ENCODE results near the gene PPM1F.

PPM1F gene

DNA sequence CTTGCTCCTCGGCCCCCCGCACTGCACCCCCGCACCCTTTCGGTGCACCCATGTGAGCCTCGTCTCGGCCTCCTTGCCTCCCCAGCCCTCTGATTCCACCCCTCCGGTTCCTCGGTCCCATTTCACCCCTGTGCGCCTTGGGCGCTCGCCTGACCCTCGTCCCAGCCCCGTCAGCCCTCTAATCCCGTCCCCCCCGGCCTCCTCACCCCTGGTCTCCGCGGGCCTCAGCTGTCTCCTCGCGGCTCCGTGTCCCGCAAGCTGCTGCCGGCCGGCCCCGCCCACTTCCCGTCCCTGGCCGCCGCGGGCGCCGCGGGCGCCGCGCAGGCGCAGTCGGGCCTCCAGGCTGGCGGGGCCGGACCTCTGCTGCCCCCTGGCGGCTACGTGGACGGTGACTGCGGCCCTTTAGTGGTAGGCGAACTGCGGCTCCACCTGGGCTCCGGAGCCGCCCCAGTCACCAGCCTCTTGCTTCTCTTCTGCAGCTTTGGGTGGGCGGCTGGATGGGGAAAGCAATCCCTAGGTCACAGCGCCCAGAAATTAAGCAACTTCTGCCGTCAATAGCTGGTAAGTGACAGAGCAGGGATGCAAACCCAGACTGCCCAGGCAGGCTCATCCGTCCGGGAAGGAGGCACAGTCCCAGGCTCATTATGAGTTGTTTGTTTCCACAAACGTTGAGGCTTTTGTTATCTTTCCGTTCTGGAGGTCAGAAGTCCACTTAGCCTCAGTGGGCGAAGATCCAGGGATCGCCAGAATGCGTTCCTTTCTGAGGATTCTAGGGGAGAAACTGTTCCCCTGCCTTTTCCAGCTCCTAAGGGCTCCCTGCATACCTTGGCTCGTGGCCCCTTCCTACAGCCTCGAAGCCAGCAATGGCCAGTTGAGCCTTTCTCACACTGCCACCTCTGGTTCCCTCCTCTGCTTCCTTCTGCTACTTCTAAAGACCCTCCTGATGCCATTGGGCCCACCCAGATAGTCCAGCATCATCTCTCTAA is at the start of gene PPM1F:
Gene PPM1F (minus strand): TSS at position 263 of the 986 bp plus-strand sequence. CDS start 6,800 bp downstream, outside the sequence.
- peak; percentile 77 to 88 (median 86) for DNase-seq (ENCODE audit: low read depth in 3 of 3)

GRCh38 chr22:22001664-22002525 is 49.2 kb upstream of the PPM1F start:
- DNase-seq (ENCODE audit: low read depth in 3 of 3): no peak

DNA sequence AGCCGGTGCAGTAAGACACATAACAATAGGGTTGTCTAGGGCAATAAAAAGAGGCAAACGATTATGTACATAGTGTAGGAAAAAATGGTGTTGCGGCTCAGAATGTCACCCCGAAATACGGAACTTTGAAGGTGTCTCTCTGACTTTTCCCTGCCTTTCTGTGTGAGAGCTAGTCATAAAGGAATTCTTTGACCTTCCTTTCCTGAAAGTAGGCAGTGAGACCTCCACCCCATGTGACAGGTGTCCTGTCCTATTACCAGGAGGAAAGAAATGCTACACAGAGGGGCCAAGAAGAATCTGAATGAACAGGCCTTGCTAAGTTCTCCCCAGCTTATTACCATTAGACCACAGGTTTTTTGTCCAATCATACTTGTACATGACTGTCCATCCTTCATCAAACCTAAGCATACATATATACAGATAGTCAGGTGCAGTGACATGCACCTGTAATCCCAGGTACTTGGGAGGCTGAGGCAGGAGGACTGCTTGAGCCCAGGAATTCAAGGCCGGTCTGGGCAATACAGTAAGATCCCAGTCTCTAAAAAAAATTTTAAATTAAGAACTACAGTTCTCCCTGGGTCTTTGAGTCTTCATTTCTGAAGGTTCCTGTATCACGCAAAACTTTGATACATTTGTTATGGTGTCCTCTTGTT is 46.1 kb upstream of the PPM1F start:
- DNase-seq (ENCODE audit: low read depth in 3 of 3): no peak

- DNase-seq (ENCODE audit: low read depth in 3 of 3): no peak
Observed at GRCh38 chr22:21996175-21996720, 43.6 kb upstream of the PPM1F start.

DNA sequence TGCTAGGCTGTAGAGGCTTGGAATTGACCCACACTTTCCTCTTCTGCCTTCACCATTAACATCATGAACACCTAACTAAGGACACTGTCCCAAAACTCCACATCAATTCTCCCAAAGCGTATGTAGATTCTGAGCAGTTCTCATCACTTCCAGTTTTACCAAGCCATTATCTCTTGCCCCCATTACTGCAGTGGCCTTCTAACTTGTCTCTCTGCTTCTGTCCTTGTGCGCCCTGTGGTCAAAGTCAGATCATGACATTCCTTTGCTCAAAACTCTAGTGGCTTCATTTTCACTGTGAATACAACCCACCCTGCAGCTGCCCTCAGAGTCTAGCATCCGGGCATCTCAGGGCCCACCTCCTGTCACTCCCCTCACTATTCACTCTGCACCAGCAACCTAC is 43.0 kb upstream of the PPM1F start:
- no peak for DNase-seq (ENCODE audit: low read depth in 3 of 3)

- DNase-seq (ENCODE audit: low read depth in 3 of 3): no peak
Observed at GRCh38 chr22:21994881-21995444, 42.3 kb upstream of the PPM1F start.

DNA sequence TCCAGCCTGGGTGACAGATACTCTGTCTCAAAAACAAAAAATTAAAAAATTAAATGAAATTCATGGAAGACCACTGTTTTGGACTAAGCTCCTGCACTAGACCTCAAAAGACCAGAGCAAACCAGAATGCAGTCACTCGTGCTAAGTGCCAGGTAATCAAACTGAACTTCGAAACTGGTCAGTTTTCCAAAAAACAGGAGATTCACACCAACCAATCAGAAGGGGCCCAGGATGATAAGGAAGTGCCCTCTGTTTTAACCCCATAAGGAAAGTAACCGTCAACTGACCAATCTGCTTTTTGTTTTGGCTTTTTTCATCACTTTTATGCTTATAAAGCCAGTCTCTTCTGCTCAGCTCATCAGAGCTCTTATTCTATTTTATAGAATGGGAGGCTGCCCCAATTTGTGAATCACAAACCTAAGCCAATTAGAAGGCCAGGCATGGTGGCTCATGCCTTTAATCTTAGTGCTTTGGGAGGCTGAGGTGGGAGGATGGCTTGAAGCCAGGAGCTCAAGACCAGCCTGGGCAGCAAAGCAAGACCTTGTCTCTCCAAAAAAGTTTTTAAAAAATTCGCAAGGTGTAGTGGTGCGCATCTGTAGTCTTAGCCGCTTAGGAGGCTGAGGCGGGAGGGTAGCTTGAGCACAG is 40.1 kb upstream of the PPM1F start:
- DNase-seq (ENCODE audit: low read depth in 3 of 3): no peak

GRCh38 chr22:21991774-21992173 is 39.1 kb upstream of the PPM1F start:
- DNase-seq (ENCODE audit: low read depth in 3 of 3): no peak

DNA sequence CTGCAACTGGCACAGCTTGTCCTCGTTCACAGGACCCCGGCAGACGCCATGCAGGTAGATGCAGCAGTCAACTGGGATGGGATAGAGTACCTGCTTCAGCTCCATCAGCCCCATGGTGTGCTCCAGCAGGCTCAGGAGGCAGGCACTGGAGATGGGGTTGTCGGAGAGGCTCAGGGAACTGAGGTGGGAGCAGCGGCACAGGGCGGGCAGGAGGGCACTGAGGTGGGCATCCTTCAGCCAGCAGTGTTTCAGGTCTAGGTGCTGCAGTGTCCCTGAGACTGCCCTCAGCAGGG is 38.6 kb upstream of the PPM1F start:
- no peak for DNase-seq (ENCODE audit: low read depth in 3 of 3)

DNA sequence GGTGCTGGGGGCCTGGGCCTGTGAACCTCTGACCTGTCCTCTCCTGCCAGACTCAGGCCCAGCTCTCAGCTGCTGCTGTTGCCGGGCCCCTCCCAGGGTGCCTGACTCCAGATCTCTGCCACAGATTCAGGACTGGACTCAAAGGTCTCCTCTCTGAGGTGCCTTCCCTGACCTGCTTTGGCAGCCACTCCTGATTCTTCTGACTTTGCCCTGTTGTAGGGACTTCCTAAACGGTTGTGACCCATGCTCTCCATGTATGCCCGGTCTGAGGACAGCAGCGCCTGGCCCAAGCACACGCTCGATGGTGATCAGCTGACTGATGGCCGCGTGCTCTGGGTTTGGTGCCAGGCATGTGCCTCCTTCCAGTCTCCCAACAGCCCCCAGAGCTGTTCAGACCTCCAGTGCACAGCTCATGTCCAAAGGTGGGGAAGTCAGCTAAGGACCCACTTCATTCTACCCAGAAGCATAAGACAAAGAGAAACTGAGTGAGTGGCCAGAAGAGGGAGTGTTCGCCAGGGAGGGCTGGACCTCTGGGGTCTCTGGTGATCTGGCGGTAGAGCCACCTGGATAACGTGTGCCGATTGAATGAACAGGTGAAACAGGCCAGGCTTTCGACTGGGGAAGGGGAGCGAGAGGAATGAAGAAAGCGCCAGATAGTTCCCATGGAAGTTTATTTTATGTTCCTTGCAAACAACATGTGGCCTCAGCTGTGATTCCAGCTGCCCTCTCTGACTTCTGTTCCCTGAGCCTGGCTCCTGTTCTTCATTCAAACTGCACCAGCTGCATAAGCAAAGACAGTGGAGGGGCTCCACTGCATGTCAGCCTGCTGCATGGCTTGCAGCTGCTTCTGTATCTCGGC is 38.0 kb upstream of the PPM1F start:
- DNase-seq (ENCODE audit: low read depth in 3 of 3): no peak

GRCh38 chr22:21989049-21989448 is 36.4 kb upstream of the PPM1F start:
- DNase-seq (ENCODE audit: low read depth in 3 of 3): no peak

DNA sequence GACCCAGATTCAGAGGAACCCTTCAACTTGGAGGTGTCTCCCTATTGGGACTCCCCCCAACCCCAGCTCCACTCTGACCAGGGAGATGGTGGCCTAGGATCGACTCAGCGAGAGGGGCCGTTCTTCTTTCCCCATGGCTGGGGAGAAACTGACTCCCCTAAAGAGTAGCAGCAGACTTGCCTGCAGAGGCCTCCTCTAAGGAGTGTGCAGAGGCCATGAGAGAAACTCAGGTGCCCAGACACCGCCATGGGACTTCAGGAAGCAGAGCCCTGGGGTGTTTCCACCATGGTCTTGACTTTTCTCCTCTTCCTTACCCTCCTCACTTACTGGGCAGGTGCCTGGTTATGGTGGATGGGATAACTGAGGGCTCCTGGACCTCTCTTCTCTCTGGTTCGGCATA is 32.6 kb upstream of the PPM1F start:
- no peak for DNase-seq (ENCODE audit: low read depth in 3 of 3)

GRCh38 chr22:21984793-21985192 is 32.1 kb upstream of the PPM1F start:
- no peak for DNase-seq (ENCODE audit: low read depth in 3 of 3)

- DNase-seq (ENCODE audit: low read depth in 3 of 3): peak; percentile 75 to 85 (median 77)
Observed at GRCh38 chr22:21982338-21982965, 29.8 kb upstream of the PPM1F start, which contains the start of gene TOP3B. TOP3B (minus strand) TSS chr22:21982787; CDS start chr22:21975709, 7,078 bp downstream.

DNA sequence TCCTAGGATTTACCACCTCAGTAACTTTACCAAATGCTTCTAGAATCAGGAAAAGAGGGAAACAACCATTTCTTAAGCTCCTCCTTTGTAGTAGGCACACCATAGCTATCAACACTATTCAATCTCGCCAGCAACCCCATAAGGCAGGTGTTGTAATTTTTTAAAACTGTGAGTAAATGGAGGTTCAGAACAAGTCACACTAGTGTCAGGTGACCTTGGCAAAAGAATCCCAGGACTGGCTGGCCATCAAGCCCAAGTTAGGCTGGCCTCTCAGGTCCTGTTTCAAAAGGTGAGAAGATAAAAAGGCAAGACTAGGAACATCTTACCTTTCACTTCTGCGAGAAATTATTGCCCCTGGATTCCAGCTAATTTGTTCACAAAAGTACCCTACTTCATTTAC is 29.2 kb upstream of the PPM1F start:
- no peak for DNase-seq (ENCODE audit: low read depth in 3 of 3)

DNA sequence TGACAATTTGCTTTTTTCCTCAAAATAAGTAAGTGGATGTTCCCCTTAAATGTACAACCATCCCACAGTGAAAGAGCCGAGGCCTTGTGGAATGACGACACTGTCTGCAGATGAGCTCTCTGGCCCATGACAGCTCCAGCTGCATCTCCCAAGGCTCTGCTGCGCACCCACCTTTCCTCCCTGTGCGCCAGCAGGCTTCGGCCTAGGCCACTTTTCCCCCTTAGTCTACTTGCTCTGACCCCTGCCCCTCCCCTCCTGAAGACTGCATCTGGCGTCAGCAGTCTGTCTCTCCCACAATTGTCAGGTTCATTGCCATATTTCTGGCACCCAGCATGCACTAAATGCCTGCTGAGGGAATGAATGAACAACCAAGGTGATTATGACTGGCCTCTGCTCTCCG is 27.9 kb upstream of the PPM1F start:
- DNase-seq (ENCODE audit: low read depth in 3 of 3): no peak

DNA sequence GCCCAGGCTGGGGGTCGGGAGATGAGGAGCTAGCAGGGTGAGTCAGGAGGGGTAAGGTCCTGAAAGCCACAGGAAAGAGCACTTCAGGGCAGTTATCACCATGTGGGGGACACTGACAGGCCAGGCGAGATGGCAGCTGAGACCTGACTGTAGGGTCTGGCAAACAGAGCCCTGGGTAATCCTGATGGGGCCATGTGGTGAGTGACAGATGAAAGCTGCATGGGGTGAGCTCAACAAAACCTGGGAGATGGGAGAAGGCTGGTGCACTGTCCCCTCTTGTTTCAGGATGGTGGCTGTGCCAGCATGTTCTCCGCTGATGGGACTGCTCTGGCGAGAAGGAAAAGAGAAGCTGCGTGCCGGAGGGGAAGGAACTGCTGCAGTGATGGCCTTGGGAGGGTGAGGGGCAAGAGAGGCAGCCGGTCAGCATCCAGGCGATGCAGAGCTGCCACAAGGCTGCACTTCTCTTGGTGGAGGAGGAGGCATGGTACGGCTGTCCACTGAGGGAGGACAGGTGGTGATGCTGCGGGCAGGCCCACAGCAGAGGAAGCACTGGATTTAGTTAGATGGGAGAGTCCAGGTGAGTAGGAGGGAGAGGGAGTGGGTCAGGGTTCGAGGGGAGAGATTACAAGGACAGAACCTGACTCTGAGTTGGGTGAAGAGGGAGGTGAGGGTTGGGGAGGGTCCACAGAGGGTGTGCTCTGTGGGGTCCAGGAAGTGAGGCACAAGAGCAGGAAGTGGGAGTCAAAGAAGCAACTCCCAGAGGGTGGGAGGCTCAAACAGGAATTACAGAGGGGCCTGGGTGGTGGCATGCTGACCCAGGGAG is 26.1 kb upstream of the PPM1F start:
- DNase-seq (ENCODE audit: low read depth in 3 of 3): no peak

DNA sequence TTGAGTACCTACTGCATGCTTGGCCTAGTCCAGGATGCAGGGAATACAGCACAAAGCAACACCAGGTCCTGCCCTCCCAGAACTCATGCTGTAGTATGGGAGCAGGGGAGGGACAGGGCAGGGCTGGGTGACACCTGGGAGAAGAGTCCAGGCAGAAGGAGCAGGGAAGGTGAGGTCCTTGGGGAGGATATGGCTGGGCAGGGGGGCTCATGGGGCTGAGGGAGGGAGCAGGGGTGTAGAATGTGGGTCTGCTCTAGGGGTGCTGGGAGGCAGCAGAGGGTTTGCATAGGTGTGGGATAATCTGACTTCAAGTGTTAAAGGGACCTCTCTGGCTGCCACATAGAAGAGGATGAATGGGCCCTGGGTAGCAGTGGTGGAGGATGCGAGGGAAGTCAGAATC is 25.2 kb upstream of the PPM1F start:
- no peak for DNase-seq (ENCODE audit: low read depth in 3 of 3)
